GM18499 (cell line): Measurements from ENCODE around the gene TMEM131L.
"Not testable (repeated sequence)": the region's sequence is repeated elsewhere in the genome, so short reads cannot be mapped to it uniquely, and the experiment has no call there.

Experiments used
- ATAC-seq: cut with Tn5 transposase; IDR thresholded peaks from one replicate; pipeline ENCODE4 v1.9.1; 2021; ENCODE audit warnings: moderate number of reproducible peaks; ENCODE audit not compliant: insufficient read depth, unreplicated experiment

The TMEM131L gene

GRCh38 chr4:153564630-153565525 is 98.7 kb downstream of the TMEM131L start:
- no peak for ATAC-seq

- no peak for ATAC-seq
Observed at GRCh38 chr4:153566631-153567150, 100.5 kb downstream of the TMEM131L start.

- ATAC-seq: not testable (repeated sequence)
Observed at GRCh38 chr4:153567660-153568059, 101.5 kb downstream of the TMEM131L start.

GRCh38 chr4:153570228-153570973 is 104.2 kb downstream of the TMEM131L start:
- no peak for ATAC-seq

GRCh38 chr4:153571006-153571545 is 104.9 kb downstream of the TMEM131L start:
- ATAC-seq: no peak

GRCh38 chr4:153572609-153573008 is 106.4 kb downstream of the TMEM131L start:
- ATAC-seq: no peak

GRCh38 chr4:153573221-153573620 is 107.1 kb downstream of the TMEM131L start:
- ATAC-seq: no peak

GRCh38 chr4:153573881-153574802 is 108.0 kb downstream of the TMEM131L start:
- ATAC-seq: peak; percentile 40

- ATAC-seq: no peak
Observed at GRCh38 chr4:153576443-153576774, 110.2 kb downstream of the TMEM131L start.

- no peak for ATAC-seq
Observed at GRCh38 chr4:153577053-153577452, 110.9 kb downstream of the TMEM131L start.

- ATAC-seq: no peak
Observed at GRCh38 chr4:153579410-153579809, 113.2 kb downstream of the TMEM131L start.

- no peak for ATAC-seq
Observed at GRCh38 chr4:153579872-153580271, 113.7 kb downstream of the TMEM131L start.

GRCh38 chr4:153582954-153583702 is 117.0 kb downstream of the TMEM131L start:
- ATAC-seq: no peak

GRCh38 chr4:153585026-153585425 is 118.9 kb downstream of the TMEM131L start:
- no peak for ATAC-seq

GRCh38 chr4:153589703-153590595 is 123.8 kb downstream of the TMEM131L start:
- no peak for ATAC-seq

GRCh38 chr4:153591441-153591840 is 125.3 kb downstream of the TMEM131L start:
- ATAC-seq: no peak

- ATAC-seq: no peak
Observed at GRCh38 chr4:153592064-153592463, 125.9 kb downstream of the TMEM131L start.

GRCh38 chr4:153593161-153593560 is 127.0 kb downstream of the TMEM131L start:
- no peak for ATAC-seq
